CD4-positive, alpha-beta T cell treated with Interleukin-1 beta for 1 hour (primary cell): Measurements from ENCODE around the gene HMG20A.
"Not testable (repeated sequence)": the region's sequence is repeated elsewhere in the genome, so short reads cannot be mapped to it uniquely, and the experiment has no call there.

Experiments
- DNase-seq, 2 donors: peaks; one replicate each; pipeline ENCODE4 v3.0.0-alpha.2; 2020 to 2022

Gene HMG20A

DNA sequence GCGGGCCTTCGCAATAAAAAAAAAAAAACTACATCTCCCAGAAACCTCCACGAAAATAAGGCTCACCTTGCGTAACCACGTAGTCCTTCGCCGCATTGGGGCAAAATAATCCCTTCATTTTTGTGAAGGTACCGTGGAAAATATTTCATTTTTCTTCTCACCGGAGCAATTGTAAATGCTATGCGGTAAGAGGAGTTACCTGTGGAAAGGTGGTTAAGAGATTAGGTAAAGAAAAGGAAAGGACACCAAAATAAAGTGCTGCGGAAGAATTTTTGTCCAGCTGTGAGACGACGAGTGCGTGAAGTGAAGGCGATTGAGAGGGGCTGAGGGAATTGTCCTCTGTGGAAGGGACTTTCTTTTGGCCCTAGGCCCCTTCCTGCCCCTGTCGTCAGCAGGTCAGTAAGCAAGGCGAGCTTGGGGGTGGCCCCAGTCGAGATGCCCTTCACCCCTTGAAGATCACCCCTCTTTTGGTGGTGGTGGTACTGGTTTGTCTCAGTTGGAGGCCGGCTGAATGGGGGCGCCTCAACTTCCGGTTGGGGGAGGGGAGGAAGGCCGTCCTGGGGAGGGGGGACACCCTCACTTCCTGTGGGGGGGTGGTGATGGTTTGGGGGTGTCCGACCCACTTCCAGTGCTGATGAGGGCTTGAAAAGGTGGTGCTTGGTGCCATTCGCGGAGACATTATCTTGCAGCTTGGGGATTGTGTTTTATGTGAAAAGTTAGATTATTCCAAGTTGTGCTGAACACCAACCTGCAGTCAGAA, at the start of gene HMG20A:
Gene HMG20A, plus strand, starts transcription at position 279 of the 760 bp plus-strand sequence. CDS start 37,520 bp downstream, outside the sequence.
- DNase-seq = peak; percentile 68 to 72

- DNase-seq = no peak
Measured at GRCh38 chr15:77371850-77372563, 48.7 kb upstream of the HMG20A start.

DNA sequence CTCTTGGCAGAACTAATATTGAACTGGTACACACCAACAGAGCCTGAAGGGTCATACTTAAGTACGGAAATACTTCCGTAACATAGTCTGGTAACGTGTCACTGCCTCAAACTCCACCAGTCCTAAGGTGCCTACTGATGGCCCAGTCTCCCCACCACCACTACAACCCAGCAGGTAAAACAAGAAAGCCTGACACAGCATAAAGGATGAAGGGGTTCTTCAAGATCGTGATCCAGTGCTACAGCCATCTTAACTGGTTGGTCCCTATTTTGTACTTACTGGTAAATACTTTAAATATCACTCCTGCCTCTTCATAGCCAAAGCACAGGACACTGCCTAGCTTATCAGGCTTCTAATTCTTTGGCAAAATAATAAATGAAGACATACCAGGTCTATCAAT, 47.2 kb upstream of the HMG20A start:
- DNase-seq = no peak

GRCh38 chr15:77375133-77375532, 45.6 kb upstream of the HMG20A start:
- DNase-seq = no peak

DNA sequence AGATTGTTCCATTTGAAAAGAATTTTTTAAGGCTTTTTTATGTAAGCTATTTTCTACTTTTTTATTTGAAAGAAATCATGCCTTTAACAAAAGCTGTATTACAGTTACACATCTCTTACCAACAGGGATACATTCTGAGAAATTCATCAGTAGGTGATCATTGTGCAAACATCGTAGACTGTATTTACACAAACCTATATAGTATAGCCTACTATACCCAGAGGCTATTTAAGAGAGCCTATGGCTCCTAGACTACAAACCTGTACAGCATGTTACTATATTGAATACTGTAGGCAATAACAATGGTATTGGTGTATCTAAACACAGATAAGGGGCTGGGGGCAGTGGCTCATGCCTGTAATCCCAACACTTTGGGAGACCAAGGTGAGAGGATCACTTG, 43.9 kb upstream of the HMG20A start:
- no peak for DNase-seq

DNA sequence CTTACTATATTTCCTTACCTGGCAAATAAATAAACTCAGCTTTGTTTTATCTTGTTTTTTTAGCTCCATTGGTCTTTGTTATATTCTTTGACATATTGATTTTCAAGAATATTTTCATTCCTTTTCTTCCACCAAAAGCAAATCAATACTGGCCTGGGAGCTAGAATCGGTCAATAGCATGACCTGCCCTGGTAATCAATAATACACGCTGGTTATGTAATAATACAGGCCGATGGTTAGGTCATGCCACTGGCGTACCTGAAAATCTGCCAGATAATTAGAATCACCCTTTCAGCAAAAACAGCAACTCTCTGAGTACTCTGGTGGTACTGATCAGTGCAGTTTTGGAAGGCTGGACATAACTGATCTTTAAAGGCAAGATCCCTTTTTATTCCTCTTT, 40.7 kb upstream of the HMG20A start:
- DNase-seq = no peak

GRCh38 chr15:77384086-77384485, 36.6 kb upstream of the HMG20A start:
- DNase-seq = no peak

DNA sequence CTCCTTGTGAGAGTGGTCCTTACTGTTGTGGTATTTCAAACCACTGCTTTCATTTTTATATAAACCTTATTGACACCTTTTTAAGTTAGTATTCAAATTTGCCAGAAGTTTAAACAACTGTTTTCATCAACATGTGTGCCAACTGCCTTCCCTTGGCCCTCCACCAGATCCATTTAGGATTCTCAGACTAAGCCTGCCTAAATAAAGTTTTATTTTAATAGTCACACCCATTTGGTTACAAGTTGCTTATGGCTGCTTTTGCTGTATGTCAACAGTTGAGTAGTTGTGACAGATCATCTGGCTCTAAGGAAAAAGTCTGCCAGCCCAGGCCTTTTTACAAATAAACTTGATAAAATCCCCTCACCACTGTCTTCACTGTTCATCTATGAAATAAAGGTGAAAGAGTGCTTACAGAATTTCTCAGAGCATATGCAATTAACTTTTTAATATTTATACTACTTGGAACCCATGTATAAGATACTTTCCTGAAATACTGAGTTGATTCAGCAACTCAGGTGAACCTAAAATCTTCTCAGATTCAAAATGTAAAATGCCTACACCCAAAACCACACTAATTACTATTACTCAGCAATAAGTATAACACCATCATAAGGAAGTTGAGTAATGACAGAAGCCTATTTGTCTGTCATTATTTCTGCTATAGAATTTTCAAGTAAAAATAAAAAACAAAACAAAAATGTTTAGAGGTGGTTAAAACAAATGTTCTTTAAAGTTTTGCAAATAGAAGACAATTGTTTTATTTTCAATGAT, 35.9 kb upstream of the HMG20A start:
- no peak for DNase-seq

- DNase-seq = no peak
Measured at GRCh38 chr15:77386626-77387025, 34.1 kb upstream of the HMG20A start.

GRCh38 chr15:77387365-77388105, 33.2 kb upstream of the HMG20A start:
- no peak for DNase-seq

DNA sequence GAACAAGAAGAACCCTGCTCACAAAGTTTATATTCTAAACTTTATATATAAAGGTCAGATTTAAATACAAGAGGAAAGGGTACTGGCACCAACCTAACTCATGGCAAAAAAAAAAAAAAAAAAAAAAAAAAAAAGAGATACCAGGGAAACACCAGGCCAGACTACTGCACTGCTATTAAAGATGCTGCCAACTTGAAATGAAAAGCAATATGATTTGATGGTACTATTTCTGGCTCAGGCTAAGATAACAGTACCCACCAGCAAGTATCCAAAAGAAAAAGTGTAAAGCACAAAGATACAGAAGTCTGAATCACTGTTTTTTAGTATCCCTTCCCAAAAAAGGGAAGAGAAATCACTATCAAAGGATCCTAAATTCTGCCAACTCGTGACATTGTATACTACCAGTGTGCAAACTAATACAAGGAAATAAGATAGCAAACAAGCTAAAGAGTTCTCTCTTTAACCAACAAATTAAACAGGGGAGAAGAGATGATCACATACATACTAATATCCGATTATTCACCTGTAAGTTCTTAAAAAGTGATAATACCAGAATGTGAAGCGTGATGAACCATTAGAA, 29.2 kb upstream of the HMG20A start:
- no peak for DNase-seq

GRCh38 chr15:77392762-77393470, 27.8 kb upstream of the HMG20A start:
- DNase-seq = no peak

DNA sequence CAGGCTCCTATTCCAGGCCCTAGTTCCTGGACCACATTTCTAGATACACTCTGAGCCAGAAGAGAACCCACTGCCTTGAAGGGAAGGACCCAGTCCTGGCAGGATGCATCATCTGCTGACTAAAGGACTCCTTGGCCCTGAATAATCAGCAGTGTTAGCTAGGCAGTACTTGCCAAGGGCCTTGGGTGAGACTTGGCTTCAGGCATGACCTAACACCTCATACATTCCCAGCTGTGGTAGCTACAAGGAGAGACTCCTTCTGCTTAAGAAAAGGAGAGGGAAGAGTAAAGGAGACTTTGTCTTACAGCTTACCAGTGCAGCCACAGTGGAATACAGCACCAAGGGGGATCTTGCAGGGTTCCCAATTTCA, 27.2 kb upstream of the HMG20A start:
- DNase-seq = no peak

DNA sequence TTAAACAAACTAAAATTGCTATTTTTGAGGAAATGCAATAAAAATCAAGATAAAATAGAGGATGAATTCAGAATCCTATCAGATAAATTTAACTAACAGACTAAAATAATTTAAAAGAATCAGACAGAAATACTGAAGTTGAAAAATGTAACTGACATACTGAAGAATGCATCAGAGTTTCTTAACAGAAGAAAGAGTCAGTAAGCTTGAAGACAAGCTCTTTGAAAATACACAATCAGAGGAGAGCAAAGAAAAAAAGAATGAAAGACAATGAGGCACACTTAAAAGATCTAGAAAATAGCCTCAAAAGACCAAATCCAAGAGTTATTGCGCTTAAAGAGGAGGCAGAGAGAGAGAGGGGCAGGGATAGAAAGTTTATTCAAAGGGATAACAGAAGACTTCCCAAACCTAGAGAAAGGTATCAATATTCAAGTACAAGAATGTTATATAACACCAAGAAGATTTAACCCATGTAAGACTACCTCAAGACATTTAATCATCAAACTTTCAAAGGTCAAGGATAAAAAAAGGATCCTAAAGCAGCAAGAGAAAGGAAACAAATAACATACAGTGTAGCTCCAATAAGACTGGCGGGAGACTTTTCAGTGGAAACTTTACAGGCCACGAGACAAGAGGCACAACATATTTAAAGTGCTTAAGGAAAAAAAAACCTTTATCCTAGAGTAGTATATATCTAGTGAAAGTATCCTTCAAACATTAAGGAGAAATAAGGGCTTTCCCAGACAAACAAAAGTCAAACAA, 25.5 kb upstream of the HMG20A start:
- no peak for DNase-seq

DNA sequence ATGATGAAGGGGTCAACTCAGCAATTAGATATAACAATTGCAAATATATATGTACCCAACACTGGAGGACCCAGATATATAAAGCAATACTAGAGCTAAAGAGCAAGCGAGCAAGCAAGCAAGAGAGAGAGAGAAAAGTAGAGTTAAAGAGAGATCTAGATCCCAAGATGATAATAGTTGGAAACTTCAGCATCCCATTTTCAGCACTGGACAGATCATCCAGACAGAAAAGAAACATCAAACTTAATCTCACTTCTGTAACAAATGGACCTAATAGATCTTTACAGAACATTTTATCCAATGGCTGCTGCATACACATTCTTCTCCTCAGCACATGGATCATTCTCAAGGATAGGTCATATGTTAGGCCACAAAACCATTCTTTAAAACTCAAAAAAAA, 24.0 kb upstream of the HMG20A start:
- DNase-seq = no peak

- no peak for DNase-seq
Measured at GRCh38 chr15:77398927-77399326, 21.8 kb upstream of the HMG20A start.

DNA sequence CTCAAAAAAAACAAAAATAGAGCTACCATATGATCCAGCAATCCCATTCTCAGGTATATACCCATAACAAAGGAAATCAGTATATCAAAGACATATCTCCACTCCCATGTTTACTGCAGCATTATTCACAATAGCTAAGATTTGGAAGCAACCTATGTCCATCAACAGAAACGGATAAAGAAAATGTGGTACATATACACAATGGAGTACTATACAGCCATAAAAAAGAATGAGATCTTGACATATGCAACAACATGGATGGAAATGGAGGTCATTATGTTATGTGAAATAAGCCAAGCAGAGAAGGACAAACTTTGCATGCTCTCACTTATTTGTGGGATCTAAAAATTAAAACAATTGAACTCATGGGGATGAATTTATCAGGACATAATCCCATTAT, 20.4 kb upstream of the HMG20A start:
- DNase-seq = no peak

DNA sequence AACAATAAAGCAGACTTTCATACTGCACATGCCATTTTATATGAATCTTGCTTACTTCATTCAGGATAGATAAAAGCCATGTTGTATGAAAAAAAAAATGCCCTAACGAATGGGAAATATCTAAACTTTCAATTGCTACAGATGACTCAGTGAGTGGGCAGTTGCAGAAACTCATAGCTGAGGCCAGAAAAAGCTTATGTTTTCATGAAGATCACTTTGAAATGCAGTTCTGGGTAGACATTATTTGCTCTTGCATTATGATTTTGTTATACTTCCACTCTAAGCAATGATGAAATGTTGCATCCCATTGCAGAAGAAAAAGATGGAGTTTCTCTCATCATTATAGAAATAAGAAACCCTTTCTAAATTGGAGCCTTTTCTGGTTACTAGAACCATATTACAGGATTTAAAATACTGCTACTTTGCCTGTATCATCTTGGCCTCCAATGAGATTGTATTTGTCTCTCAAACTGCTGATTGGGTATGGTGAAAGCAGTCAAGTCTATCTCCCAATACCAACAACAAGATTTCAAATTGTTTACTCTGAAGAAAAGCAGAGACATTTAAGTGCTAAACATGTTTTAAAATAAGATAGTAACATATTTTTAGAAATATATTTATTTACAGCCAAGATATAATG, 17.8 kb upstream of the HMG20A start:
- no peak for DNase-seq

- not testable (repeated sequence) for DNase-seq
Measured at GRCh38 chr15:77406173-77406759, 14.4 kb upstream of the HMG20A start.

DNA sequence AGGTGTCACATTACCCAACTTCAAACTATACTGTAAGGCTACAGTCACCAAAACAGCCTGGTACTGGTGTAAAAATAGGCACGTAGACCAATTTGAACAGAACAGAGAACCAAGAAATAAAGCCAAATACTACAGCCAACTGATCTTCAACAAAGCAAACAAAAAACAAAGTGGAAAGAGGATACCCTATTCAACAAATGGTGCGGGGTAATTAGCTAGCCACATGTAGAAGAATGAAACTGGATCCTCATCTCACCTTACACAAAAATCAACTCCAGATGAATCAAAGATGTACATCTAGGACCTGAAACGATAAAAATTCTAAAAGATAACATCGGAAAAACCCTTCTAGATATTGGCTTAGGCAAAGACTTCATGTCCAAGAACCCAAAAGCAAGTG, 13.8 kb upstream of the HMG20A start:
- no peak for DNase-seq
